Measurements from ENCODE around the gene SLC39A11. TPM values are rescaled to one million over a fixed set of nuclear protein-coding genes. Genes with fewer than 3 reads are reported as not detected.

The SLC39A11 gene
- total RNA-seq, 1 experiment from 2014 or later = 46.4 TPM

- no peak for ATAC-seq
- BruUV-seq (replicated peaks) = no TSS peak
- CTCF ChIA-PET = no interaction called here
These were observed 228.8 kb downstream of the SLC39A11 start for GRCh38 chr17:72863526-72864211.

More at GRCh38 chr17:72863526-72864211, 228.8 kb downstream of the SLC39A11 start:
- Histone ChIP-seq H3K4me1 (ENCODE audit: control insufficient read depth in 1 of 2, insufficient read depth in 2 of 2, low read length in 2 of 2) (0 out of 4 replicates have a peak, but pooled peaks cover 0 to 4% of the 10 kb centered on the region in 2 experiments), H3K9ac (ENCODE audit: low read length) (no peak overlapping the region), H3K9me2 (ENCODE audit: insufficient read depth) (no peaks in the 10 kb centered on the region), H3K27me3 (ENCODE audit: insufficient read depth, low read length) (no peaks in the 10 kb centered on the region), H3K79me2 (ENCODE audit: insufficient read depth, low read length) (no peaks in the 10 kb centered on the region), H2AFZ (ENCODE audit: low read depth, low read length, poor library complexity, severe bottlenecking) (no peak overlapping the region), H3K9me3 (ENCODE audit: control insufficient read depth in 1 of 2, insufficient read depth in 1 of 2, low read depth in 1 of 2, low read length in 2 of 2) (no peaks in the 10 kb centered on the region), H3K27ac (ENCODE audit: low read depth, low read length) (no peak overlapping the region), H3K36me3 (ENCODE audit: control insufficient read depth in 1 of 2, insufficient read depth in 2 of 2, low read length in 2 of 2) (no peaks in the 10 kb centered on the region), H3K4me3 (replicated peaks in 1 of 2; ENCODE audit: low read depth in 1 of 2, low read length in 2 of 2) (no peak overlapping the region), H4K20me1 (ENCODE audit: insufficient read depth) (no peaks in the 10 kb centered on the region), H3K4me2 (ENCODE audit: low read length) (no peak overlapping the region)
- intact Hi-C loops (cut with micrococcal nuclease) = no loop called here
- ChIA-PET POLR2A (no interaction called here), RAD21 (ENCODE audit: low non-redundant PET in 1 of 2, low total read pairs in 2 of 2, uncharacterized antibody in 2 of 2, unreplicated experiment in 2 of 2) (no interaction called here)
- no peak for DNase-seq (ENCODE audit: low read depth, low spot score)
- TF ChIP-seq FOSL1 (IDR thresholded peaks at IDR 0.05; ENCODE audit: low read depth) (no peak), CTCF (IDR thresholded peaks at IDR 0.05 in 2 of 3, conservative IDR thresholded peaks at IDR 0.05 in 1 of 3; ENCODE audit: borderline replicate concordance in 1 of 3, insufficient read depth in 1 of 3, low read depth in 2 of 3, low read length in 2 of 3) (no peak), POLR2AphosphoS5 (IDR thresholded peaks at IDR 0.05; ENCODE audit: low read depth, low read length) (no peak), EZH2 (IDR thresholded peaks at IDR 0.05) (no peak), YY1 (IDR thresholded peaks at IDR 0.05; ENCODE audit: extremely low read depth, insufficient replicate concordance, low read depth, low read length) (no peak), SIN3A (IDR thresholded peaks at IDR 0.05; ENCODE audit: low read depth) (no peak), SP1 (IDR thresholded peaks at IDR 0.05; ENCODE audit: low read depth) (no peak)
- TF ChIP-seq, protein P1, sequence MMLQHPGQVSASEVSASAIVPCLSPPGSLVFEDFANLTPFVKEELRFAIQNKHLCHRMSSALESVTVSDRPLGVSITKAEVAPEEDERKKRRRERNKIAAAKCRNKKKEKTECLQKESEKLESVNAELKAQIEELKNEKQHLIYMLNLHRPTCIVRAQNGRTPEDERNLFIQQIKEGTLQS (IDR thresholded peaks at IDR 0.05) = no peak
